Testis (tissue), 3 donors: ENCODE measurements around the gene VCAM1. TPM values are rescaled to one million over a fixed set of nuclear protein-coding genes. Genes with fewer than 3 reads are reported as not detected.

Experiments
- DNase-seq: peaks from one replicate; pipeline ENCODE4 v3.0.0-alpha.2; 2019
- H3K27ac ChIP-seq, 2 donors: fragments of 200-600 bp; sonication (generic); one replicate each; pipeline ENCODE4 v1.5.1; 2019
- H3K27me3 ChIP-seq: fragments of 200-600 bp; sonication (generic); one replicate; pipeline ENCODE4 v1.5.1; 2019
- H3K36me3 ChIP-seq: fragments of 200-600 bp; sonication (generic); one replicate; pipeline ENCODE4 v1.5.1; 2017; ENCODE audit warnings: low read depth; ENCODE audit errors: missing control alignments
- H3K4me1 ChIP-seq: fragments of 200-600 bp; sonication (generic); one replicate; pipeline ENCODE4 v1.5.1; 2019
- H3K4me3 ChIP-seq, 2 donors: fragments of 200-600 bp; sonication (generic); one replicate each; pipeline ENCODE4 v1.5.1; 2017 to 2019
- H3K9me3 ChIP-seq: fragments of 200-600 bp; sonication (generic); one replicate; pipeline ENCODE4 v1.5.1; 2017
- POLR2A ChIP-seq: fragments of 450-650 bp; IDR thresholded peaks from one replicate; pipeline ENCODE4 v1.6.1; 2017; ENCODE audit warnings: antibody characterized with exemption, mild to moderate bottlenecking, moderate library complexity
- WGBS, 2 donors: methylation state at CpG; one replicate each; pipeline ENCODE4 v1.1.5; 2018; 5-methylcytosine and 5-hydroxymethylcytosine counted together
- intact Hi-C: fragments of 100-400 bp; cut with DNase I; formaldehyde crosslinking; loops from one replicate; pipeline ENCODE4 v1.15.1; 2023; ENCODE audit warnings: low total_unique reads
- polyA plus RNA-seq: library from polyadenylated mRNA; stranded (reverse); fragments of 350-450 nt; fragmentation: Illumina TruSeq; extraction: RNeasy Lipid Tissue Mini Kit (QIAGEN cat#74804); gene quantifications from one replicate; pipeline ENCODE4 v1.2.3, GENCODE V29; 2014; ENCODE audit warnings: low read depth, low replicate concordance; ENCODE audit not compliant: insufficient read depth
- total RNA-seq, 2 donors: library from RNA; depleted of rRNA; stranded (reverse); fragments of >200 nt; gene quantifications; one replicate each; pipeline ENCODE4 v1.2.3, GENCODE V29; 2016
- TF ChIP-seq, protein P1 (sequence below), 3 experiments: fragments of 450-650 bp in 2 of 3; fragments of 200-600 bp in 1 of 3; sonication (generic) in 1 of 3; IDR thresholded peaks; one replicate each; pipeline ENCODE4 v1.5.1; 2016 to 2019; ENCODE audit warnings: antibody characterized with exemption in 3 of 3, mild to moderate bottlenecking in 2 of 3, moderate library complexity in 1 of 3

Gene VCAM1
- total and polyA plus RNA-seq, 3 donors from 2014 or later: 4.1 to 11.7 (median 8.6) TPM

DNA sequence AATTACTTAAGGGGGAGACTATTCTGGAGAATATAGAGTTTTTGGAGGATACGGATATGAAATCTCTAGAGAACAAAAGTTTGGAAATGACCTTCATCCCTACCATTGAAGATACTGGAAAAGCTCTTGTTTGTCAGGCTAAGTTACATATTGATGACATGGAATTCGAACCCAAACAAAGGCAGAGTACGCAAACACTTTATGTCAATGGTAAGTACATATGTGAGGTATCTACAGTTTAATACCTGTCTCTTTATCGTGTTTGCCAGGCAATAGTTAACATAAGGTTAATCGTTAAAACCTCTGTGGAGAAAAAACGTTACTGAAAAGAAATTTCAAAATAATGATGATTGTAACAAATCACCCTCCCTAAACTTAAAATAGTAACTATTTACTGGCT, 11.8 kb downstream of the VCAM1 start:
- no peak overlapping the region for H3K4me3 ChIP-seq
- H3K9me3 ChIP-seq: no peaks in the 10 kb centered on the region
- TF ChIP-seq, protein P1, sequence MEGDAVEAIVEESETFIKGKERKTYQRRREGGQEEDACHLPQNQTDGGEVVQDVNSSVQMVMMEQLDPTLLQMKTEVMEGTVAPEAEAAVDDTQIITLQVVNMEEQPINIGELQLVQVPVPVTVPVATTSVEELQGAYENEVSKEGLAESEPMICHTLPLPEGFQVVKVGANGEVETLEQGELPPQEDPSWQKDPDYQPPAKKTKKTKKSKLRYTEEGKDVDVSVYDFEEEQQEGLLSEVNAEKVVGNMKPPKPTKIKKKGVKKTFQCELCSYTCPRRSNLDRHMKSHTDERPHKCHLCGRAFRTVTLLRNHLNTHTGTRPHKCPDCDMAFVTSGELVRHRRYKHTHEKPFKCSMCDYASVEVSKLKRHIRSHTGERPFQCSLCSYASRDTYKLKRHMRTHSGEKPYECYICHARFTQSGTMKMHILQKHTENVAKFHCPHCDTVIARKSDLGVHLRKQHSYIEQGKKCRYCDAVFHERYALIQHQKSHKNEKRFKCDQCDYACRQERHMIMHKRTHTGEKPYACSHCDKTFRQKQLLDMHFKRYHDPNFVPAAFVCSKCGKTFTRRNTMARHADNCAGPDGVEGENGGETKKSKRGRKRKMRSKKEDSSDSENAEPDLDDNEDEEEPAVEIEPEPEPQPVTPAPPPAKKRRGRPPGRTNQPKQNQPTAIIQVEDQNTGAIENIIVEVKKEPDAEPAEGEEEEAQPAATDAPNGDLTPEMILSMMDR (IDR thresholded peaks at IDR 0.05): no peak
- TF ChIP-seq POLR2A: no peak
- no peaks in the 10 kb centered on the region for H3K36me3 ChIP-seq
- H3K27me3 ChIP-seq: no peaks in the 10 kb centered on the region
- H3K27ac ChIP-seq: no peak overlapping the region
- no peak for DNase-seq
- intact Hi-C loops: no loop called here
- 84 to 85% methylated on average over 6 of the region's 6 CpGs for WGBS, 2 donors
- H3K4me1 ChIP-seq: no peaks in the 10 kb centered on the region

DNA sequence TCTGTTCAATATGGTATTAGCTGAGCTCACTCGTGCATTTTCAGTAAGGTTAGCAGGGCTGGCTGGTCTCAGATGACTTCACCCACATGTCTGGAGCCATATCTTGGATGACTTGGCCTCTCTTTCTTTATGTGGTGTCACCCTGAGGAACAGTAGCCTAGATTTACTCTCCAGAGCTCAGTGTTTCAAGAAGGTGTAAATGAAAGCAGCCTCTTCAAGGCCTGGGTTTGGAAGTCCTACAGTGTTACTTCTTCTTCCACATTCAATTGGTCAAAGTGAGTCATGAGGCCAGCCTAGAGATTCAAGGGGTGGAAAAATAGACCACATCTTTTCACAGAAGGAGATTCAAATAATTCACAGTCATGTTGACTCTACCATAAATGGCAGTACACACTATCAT, 12.2 kb downstream of the VCAM1 start:
- no peaks in the 10 kb centered on the region for H3K27me3 ChIP-seq
- H3K4me1 ChIP-seq: peaks cover 3% of the 10 kb centered on the region
- intact Hi-C loops: no loop called here
- TF ChIP-seq, protein P1 (IDR thresholded peaks at IDR 0.05): no peak
- TF ChIP-seq POLR2A: no peak
- H3K36me3 ChIP-seq: no peaks in the 10 kb centered on the region
- H3K9me3 ChIP-seq: no peaks in the 10 kb centered on the region
- 82 to 90% methylated on average over 1 of the region's 1 CpG for WGBS, 2 donors
- no peak overlapping the region for H3K4me3 ChIP-seq
- no peak for DNase-seq
- H3K27ac ChIP-seq: no peak overlapping the region

DNA sequence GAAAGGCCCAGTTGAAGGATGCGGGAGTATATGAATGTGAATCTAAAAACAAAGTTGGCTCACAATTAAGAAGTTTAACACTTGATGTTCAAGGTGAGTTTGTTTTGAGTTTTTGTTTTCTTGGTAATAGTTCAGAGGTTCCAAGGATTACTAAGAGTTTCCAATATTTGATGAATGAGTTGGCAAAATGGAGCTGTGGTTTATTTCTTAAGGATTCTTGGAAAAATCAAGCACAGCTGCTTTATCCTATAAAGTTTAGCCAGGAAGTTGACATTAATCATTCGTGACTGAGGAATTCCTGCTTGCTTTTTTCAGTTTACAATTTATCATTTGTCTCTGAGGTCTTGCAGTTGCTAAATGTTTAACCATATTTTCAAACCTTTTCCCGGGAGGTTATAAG, 15.1 kb downstream of the VCAM1 start:
- no peak for TF ChIP-seq POLR2A
- TF ChIP-seq, protein P1 (IDR thresholded peaks at IDR 0.05): no peak
- Histone ChIP-seq H3K4me1 (peaks cover 4% of the 10 kb centered on the region), H3K9me3 (no peaks in the 10 kb centered on the region), H3K4me3 (no peak overlapping the region), H3K36me3 (no peaks in the 10 kb centered on the region), H3K27me3 (no peaks in the 10 kb centered on the region), H3K27ac (no peak overlapping the region)
- WGBS, 2 donors: 72 to 75% methylated on average over 3 of the region's 3 CpGs
- intact Hi-C loops: no loop called here
- DNase-seq: no peak

DNA sequence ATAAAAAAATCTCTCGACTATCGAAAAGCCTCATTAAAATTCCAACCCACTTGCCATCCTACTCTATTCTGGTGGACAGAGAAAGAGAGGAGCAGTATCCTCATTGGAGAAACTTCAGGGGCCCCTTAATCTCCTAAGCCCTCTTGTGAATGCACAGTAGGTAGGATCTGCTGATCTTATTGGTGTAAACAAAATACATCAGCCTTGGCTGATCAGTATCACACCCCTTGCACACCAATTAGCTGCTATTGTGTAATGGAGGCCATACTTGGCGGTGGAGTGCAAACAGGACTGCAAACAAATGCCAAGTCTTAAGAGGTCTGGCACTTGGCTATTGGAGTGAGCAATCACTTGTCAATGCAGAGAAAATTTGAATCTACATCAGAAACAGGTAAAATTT, 15.7 kb downstream of the VCAM1 start:
- Histone ChIP-seq H3K9me3 (no peaks in the 10 kb centered on the region), H3K4me1 (peaks cover 4% of the 10 kb centered on the region), H3K4me3 (no peak overlapping the region), H3K36me3 (no peaks in the 10 kb centered on the region), H3K27ac (no peak overlapping the region), H3K27me3 (no peaks in the 10 kb centered on the region)
- no peak for DNase-seq
- intact Hi-C loops: no loop called here
- WGBS, 2 donors: 83 to 87% methylated on average over 3 of the region's 3 CpGs
- no peak for TF ChIP-seq POLR2A
- TF ChIP-seq, protein P1 (IDR thresholded peaks at IDR 0.05): no peak

DNA sequence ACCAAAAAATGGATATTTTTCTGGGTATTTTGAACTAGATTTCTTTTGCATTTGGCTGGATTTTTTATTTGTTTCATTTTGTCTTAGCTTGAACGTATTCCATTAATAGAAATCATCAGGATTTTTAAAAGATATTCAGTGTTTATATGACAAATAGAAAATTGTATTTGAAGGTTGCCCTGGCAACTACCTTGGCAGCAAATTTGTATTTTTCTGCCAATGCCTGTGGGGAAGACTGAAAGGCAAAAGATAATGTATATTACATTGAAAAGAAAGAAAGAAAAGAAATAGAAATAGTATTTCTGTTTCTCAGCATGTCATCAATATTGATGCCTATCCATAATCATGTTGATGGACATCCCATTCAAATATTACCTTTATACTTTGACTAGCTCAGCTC, 16.8 kb downstream of the VCAM1 start:
- TF ChIP-seq POLR2A: no peak
- TF ChIP-seq, protein P1 (IDR thresholded peaks at IDR 0.05): no peak
- Histone ChIP-seq H3K27me3 (no peaks in the 10 kb centered on the region), H3K9me3 (no peaks in the 10 kb centered on the region), H3K27ac (no peak overlapping the region), H3K36me3 (no peaks in the 10 kb centered on the region), H3K4me1 (peaks cover 4% of the 10 kb centered on the region), H3K4me3 (no peak overlapping the region)
- DNase-seq: no peak
- intact Hi-C loops: no loop called here
- WGBS, 2 donors: 46 to 50% methylated on average over 1 of the region's 1 CpG
